GM18867 (cell line): ENCODE data around the gene CYP11A1.

Experiments
- ATAC-seq: cut with Tn5 transposase; IDR thresholded peaks from one replicate; pipeline ENCODE4 v1.9.1; 2021; ENCODE audit warnings: mild to moderate bottlenecking, moderate library complexity; ENCODE audit not compliant: unreplicated experiment

Gene CYP11A1

GRCh38 chr15:74389241-74390048 is 22.0 kb upstream of the CYP11A1 start:
- ATAC-seq, result no peak

DNA sequence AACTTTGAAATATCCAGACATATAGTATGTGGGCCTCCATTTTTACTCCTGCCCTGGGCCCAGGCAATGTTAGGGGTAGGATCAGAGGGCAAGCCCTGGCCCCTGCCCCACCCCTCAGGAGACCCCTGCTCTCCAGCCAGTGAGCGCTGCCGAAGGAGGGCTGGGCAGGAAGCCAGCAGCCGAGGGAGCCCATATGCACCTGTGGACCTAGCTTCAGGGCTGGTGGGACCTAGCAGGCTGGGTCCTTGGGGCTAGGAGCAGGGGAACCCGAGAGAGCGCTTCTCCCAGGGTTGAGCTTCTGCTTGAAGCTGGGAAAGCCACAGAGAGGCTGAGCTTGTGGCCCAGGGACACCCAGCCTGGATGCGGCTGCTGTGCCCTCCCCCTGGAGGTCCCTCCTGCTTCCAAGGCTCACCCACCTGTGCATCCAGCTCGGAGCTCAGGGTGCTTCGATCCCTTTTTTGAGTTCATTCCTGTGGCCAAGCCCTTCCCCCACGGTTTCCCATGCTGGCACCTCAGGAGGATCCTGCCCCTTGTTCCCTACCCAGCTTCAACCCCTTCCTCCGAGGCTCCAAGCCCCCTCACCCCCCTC is 21.0 kb upstream of the CYP11A1 start:
- no peak for ATAC-seq

- no peak for ATAC-seq
Observed at GRCh38 chr15:74387621-74388362, 20.3 kb upstream of the CYP11A1 start.

DNA sequence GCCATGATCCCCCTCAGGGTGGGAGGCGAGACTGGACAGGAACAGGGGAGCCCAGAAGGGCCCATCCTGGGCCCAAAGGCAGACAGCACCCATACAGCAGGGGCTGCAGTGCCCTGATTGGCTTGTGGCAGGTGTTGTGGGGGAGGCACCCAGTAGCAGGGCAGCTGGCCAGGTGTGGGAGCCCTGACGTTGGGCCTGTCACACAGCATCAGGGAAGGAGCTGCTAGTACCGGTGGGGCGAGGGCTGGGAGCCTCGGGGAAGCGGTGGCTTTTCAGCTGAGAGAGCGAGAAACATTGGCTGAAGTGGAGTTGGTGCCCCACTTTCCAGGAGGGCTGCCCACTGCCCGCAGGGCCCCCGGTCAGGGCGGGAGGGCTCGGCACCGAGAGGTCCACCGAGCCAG is 19.7 kb upstream of the CYP11A1 start:
- no peak for ATAC-seq

DNA sequence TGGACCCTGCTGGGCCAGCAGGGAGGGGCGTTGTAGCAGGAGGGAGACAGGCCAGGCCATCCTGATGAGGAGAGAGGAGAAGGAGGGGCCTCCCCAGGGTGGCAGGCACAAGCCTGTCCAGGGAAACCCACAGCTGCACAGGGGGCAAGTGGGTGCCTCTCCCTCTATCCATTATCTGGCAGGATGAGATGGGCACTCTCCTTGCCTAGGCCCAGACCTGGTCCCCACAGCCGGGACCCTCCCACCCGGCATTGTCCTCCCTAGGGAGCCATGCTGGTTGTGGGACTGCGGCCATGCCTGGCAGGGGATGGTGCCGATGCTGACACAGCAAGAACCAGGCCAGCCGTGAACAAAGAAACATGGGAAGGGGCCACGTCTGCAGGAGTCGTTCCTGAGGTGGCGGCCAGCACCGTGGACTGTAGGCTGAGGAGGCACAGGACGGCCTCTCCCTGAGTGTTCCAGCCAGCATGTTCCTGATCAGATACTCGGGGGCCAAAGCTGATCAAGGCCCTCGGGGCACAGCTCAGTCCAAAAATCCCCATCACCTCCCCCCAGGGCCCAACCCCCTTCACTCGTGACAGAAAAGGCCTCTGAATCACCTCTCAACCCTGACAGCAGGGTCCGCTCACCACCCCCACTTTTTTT is 19.2 kb upstream of the CYP11A1 start:
- no peak for ATAC-seq

DNA sequence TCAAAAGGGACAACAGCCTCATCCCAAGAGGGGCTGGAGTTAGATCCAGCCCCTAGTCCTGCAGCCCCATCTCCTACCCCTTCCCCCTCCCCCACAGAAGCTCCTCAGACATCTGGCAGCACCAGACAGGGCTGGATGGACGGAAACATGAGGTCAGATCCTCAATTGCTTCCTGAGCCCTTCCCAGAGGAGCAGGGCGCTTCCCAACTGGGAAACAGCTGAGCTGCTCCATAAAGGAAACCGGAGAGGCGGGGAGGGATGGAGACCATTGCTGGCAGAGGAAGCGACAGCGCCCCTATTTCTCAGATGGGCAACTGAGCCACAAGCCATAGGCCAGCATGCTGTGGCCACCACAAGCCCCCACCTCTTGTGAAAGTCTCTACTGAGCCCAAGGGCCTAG is 18.3 kb upstream of the CYP11A1 start:
- ATAC-seq, result no peak

DNA sequence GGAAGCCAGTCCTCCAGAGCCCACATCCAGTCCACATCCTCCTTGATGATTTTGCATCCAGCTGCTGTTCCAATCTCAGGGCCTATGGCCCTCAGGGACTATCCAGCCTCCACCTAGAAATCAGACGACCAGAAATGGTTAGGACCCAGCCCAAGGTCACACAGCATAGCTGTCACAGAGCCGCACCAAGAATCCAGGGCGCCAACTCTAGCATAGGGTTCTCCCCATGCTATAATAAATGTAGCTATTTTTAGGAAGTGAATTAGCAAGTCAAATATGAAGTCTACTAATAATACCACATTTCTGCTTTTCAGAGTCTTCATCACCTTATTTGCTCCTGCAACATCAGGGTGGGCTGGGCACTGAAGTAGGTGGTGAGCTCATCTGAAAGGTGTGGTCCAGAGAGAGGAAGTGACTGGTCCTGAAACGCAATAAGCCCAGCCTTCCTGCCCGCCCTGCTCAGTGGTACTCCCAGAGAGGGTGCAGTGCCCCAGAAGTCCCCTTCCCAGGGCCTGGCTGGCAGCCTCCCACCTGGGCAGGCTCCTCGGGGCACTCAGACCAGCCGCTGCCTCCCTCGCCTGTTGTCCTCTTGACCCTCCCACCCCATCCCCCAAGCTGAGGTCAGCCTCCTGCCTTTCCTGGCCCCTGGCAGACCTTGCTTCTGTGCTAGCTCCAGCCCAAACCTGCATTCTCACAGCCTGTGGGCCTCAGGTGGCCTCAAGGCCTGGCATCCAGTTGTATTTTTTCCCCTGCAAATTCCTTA is 17.6 kb upstream of the CYP11A1 start:
- peak; percentile 66 for ATAC-seq

- no peak for ATAC-seq
Observed at GRCh38 chr15:74384566-74384880, 17.1 kb upstream of the CYP11A1 start.

GRCh38 chr15:74383695-74384565 is 16.5 kb upstream of the CYP11A1 start:
- peak; percentile 43 for ATAC-seq

DNA sequence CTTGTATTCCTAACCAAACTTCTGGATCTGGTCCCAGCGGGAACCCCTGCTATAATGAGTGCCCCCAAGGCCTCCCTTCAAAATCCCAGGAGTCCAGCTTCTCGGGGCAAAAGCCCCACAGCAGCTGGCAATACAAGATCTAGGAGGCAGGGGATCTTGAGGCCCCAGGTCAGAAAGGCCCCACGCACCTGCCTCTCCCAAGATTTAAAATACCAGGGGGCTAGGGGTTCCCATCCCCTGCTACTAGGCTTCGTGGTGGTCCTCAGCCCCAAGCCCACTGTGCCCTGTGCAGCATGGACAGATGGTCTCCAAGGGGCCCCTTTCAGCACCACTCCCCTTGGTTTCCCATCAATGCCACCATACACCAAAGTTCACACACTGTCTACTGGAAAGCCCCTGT is 15.8 kb upstream of the CYP11A1 start:
- ATAC-seq, result no peak

DNA sequence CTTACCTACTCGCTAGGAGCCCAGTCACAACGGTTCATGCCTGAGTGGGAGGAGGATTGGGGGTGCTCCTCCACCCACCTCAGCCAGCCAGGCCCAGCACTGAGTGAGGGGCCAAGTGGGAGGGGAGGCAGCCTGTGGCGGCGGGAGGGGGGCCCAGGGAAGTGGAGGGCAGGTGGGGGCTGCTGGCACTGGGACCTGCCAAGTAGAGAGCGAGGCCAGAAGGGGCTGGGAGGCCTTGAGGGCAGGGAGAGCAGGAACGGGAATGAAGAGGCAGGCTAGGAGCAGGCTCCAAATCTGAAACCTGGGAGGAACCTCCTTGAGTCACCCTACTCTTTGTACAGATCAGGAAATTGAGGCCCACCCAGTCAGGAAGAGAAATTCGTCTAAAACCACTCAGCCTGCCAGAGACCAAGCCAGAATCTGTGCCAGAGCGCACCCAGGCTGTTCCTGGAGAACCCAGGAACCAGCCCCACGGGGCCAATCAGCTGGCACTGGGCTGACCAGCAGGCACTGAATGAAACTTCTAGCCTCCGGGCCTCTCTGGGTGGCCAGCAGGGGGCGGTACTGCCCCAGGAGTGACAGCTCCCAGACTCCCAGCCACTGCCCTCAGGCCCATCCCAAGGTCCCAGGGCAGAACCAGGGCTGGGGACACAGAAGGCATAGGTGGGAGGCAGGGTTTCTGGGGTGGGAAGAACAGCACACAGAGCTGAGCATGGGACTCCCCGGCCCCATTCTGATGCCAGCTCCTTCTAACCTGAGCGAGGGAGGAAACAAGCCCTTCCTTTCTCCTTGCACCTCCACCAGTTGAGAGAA is 14.8 kb upstream of the CYP11A1 start:
- ATAC-seq, result no peak

GRCh38 chr15:74381481-74381880 is 14.0 kb upstream of the CYP11A1 start:
- no peak for ATAC-seq

- ATAC-seq, result no peak
Observed at GRCh38 chr15:74381190-74381453, 13.7 kb upstream of the CYP11A1 start.

GRCh38 chr15:74380361-74381189 is 13.1 kb upstream of the CYP11A1 start:
- no peak for ATAC-seq

DNA sequence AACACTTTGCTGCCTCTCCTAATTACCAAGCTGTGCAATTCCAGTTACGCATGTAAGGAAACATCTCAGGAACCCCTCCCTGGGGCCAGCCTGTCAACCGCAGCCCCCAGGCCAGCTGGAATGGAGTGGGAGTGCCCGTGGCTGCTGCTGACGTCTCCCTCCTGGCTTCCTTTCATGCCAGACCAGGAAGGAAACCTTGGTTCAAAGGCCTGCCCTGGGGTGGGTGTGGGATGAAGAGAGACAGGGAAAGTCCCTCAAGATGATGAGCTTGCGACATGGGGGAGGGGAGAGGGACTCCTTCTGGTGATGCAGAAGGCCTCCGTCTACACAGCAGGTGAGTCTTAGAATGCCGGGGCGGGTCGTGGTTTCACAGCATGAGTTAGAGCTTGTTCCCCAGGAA is 11.4 kb upstream of the CYP11A1 start:
- ATAC-seq, result no peak

DNA sequence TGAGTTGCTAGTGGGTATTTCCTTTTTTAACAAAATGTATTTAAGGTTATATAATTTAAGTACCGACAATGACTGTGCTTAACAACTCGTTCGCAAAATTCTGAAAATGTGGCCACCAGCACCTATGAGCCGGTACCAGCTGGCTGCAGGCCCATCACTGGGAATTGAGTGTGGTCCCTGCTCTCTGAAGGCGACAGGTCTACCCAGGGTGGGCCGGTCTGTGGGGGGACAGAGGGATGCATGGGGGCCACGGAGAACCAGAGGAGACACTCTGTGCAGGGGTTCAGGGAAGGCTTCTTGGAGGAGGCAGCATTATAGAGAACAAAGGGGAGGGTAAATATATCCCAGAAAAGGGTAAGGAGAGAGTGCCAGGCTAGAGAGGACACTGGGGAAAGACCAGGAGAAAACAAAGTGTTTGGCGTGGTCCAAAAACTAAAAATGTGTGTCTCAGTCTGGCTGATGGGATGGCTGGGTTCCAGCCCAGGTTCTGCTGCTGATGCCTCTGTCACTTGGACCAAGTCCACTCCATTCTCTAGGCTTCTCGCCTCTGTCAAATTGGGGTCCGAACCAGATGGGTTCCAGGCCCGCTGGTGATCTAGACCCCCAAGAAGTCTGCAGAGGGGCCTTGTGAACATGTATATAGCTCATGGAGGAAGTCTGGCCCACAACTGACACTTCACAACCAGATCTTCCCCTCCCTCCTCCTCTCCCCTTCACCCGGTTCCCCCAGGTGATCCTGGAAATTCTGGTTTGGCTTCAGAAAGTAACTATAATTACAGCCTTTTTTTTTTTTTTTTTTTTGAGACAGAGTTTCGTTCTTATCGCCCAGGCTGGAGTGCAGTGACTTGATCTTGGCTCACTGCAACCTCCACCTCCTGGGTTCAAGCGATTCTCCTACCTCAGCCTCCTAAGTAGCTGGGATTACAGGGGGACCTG is 10.7 kb upstream of the CYP11A1 start:
- no peak for ATAC-seq

DNA sequence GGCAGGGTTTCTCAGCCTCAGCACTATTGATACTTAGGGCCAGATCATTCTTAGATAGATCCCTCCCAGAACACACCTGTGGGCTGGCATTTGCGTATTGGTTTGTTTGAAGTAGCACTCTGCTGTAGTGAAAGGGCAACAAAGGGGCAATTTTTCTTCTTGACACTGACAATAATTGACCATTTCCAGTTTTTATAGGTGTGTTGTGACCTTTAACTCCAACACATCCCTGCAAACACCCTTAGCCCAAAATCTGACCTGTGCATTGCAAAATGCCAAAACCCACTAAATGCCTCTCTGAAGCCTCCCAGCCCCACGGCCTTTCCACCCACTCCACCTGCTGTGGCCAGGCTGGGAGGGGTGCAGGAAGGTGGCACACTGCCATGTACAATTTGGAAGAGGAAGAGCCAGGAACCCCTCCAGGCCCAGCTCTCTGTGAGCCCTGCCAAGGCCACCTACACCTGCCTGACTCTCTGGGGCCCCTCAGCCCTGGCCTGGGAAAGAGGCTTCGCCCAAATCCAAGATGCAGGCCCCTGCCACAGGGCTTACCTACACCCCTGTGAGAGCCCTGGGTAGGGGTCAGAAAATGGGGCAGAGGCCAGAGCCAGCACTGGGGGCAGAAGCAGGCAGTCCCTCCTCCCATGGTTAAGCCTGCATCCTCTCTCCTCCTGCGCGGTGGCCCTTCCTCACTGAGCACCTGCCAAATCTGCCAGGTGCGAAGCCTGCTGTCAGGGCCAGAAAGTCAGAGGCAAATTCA is 9.6 kb upstream of the CYP11A1 start:
- ATAC-seq, result no peak
